GM19351 (cell line): ENCODE data around the gene HCN4.

ENCODE experiments used
- ATAC-seq: cut with Tn5 transposase; IDR thresholded peaks from one replicate; pipeline ENCODE4 v1.9.1; 2021; ENCODE audit warnings: mild to moderate bottlenecking, moderate library complexity; ENCODE audit not compliant: unreplicated experiment

HCN4 gene

DNA sequence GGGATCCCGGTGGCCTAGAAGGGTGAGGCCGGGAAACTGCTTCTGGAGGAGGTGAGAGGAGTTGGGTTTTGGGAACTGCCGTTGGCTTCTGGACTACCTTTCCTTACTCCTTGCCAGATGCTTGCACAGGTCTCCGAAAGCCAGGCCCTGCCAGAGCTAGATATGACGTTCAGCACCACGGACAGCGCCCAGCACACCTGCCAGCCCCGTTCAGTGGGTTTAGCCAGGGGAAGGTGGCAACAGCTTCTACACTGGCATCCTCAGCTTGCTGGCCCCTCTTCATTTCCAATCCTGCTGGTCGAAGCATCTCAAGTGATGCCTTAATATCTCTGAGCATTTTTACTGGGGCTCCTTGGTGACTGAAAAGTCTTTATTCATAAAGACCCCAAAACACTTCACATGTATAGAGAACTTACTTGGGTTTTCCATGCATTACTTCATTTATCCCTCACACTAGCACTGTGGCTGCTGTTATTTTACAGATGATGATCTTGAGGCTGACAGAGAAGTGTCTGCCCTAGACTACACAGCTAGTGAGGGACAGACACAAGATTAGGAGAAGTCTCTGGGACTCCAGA is 21.9 kb downstream of the HCN4 start:
- no peak for ATAC-seq

- no peak for ATAC-seq
Measured at GRCh38 chr15:73345658-73346057, 23.1 kb downstream of the HCN4 start.

DNA sequence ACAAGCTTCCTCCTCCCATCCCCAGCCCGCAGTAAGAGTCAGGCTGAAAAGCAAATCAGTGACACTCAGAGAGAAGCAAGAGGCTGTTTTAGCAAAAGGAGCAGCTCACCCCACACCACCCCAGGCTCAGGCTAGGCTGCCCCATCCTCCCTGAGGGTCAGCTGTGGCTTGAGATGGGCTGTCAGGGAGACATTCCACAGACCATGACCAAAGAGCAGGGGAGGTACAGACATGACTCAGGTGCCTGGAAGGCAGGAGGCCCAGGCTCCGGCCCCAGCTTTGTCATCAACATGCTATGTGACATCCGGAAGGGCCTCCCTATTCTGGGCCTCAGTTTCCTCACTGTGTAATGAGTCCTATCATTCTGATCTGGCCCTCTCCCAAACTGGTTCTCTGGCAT is 24.7 kb downstream of the HCN4 start:
- no peak for ATAC-seq

DNA sequence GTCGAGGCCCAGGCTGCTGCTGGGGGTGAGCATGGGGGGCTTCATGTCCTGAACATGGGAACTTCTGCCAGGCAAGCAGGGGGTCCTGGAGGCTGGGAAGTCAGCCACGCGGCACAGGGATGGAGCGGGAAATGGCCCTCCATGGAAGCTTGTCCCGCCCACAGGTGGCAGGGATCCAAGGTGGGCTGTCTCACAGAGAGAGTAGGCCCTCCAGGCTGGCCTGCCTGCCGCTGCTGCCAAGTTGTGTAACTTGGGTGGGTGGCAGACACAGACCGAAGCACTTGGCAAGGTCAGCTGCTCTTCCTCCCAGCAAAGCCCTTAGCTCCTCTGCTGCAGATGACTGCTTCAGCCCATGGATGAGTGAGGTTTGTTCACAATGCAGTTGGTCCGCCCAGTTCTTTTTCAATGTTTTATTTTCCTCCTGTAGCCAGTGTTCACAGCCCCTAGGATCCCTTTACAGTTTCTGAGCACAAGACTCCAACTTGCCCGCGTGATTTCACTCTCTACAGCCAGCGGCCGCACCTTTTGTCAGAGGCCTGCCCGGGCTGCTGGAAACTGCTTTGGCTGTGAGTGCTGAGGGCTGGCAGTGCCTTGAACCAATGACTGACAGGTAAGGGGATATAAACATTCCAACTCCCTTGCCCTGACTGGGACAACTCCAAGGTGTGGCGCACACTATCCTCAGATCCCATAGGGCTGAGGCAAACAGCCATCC is 26.7 kb downstream of the HCN4 start:
- no peak for ATAC-seq

DNA sequence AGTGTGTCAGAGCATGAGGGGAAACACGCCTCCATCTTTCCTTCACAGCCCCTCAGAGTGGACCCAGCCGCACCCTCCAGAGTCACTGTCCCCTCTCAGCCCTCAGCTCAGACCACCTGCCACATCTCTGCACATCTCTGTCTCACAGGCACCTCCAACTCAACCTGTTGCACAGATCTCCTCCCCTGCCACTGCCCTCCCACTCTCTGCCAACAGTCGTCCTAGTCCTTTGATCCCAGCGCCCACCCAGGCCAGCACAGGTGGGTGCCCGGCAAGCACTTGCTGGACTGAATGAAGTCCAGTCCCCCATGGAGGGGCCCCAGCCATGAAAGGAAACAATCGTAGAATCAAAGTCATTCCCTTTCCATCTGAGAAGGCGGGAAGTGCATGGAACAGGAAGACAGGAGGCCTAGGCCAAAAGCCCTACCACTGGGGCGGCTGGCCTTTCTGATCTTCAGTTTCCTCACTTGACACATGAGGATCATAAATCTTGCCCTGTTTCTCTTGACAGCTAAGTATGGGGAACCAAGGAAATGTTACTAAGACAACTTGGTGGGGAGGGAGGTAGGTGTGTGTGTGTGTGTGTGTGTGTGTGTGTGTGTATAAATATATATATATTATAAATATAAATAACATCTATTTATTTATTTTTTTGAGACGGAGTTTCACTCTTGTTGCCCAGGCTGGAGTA is 28.1 kb downstream of the HCN4 start:
- no peak for ATAC-seq

GRCh38 chr15:73338606-73339374 is 30.0 kb downstream of the HCN4 start:
- ATAC-seq: no peak

- no peak for ATAC-seq
Measured at GRCh38 chr15:73338058-73338457, 30.7 kb downstream of the HCN4 start.

DNA sequence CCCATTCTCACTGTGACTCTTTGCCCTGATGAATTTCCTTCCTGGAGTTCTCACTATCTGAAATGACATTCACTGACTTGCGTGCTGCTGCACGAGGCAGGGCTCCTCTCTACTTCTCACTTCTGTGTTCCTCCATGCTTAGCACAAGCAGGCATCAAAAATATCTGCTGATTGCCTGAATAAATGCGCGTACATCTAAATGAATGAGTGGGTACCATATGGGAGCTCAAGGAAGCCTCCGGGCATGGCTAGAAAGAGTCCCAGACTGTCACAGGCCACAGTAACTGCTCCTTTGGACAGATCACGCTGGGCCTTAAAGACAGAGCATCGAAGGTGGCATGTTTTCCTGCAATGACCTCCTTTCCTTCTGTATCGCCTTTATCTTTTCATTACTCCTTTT is 31.6 kb downstream of the HCN4 start:
- ATAC-seq: no peak

GRCh38 chr15:73336756-73337155 is 32.0 kb downstream of the HCN4 start:
- ATAC-seq: no peak

DNA sequence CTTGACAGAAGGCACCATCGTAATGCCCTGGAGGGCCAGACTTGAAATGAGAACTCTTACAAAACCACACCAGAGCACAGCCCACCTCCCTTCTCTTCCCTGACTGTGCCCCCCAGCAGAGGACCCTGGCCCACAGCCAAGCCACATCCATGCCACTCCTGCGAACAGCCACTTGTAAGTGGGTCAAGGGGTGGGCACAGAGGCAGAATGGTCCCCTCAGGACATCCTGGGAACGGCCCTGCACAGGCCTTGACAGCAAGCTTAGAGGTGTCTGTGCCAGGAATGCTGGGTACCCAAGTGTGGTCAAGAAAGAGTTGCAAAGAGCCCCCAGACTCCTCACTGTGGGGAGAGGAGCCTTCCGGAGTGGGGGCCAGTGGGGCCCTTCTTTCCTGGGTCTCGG is 33.3 kb downstream of the HCN4 start:
- ATAC-seq: no peak

DNA sequence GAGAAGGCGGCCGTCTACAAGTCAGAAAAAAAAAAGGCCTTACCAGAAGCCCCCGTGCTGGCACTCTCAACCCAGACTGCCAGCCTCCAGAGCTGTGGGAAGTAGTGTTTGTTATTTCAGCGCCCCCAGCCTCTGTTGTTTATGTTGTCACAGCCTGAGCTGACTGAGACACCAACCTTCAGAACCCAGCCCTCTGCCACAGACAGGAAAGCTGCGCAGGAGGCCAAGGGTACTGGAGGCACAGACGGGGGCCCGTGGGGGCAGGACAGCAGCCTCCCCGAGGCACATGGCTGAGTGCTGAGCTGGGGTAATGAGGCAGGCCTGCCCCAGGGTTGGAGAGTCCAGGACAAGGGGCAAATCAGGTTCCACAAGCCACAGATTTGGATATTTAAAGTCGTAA is 33.7 kb downstream of the HCN4 start:
- no peak for ATAC-seq

- ATAC-seq: no peak
Measured at GRCh38 chr15:73334086-73334485, 34.7 kb downstream of the HCN4 start.

DNA sequence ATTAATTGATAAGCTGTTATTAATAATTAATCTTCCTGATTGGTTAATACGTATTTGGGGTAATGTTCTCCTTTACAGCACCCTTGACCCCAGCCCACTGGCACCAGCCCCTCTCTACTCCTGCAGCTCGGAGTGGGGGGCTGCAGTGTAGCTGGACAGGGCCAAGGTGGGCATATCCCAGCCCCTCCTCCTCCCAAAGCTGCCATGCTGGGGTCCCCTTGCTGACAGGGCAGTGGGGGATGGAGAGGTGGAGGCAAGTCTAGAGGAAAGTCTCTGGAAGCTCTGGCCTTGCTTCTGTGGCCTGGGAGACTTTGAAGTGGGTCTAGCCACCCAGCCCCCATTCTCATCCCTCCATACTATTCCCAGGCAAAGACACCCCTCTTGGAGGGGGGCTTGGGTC is 35.8 kb downstream of the HCN4 start:
- no peak for ATAC-seq

DNA sequence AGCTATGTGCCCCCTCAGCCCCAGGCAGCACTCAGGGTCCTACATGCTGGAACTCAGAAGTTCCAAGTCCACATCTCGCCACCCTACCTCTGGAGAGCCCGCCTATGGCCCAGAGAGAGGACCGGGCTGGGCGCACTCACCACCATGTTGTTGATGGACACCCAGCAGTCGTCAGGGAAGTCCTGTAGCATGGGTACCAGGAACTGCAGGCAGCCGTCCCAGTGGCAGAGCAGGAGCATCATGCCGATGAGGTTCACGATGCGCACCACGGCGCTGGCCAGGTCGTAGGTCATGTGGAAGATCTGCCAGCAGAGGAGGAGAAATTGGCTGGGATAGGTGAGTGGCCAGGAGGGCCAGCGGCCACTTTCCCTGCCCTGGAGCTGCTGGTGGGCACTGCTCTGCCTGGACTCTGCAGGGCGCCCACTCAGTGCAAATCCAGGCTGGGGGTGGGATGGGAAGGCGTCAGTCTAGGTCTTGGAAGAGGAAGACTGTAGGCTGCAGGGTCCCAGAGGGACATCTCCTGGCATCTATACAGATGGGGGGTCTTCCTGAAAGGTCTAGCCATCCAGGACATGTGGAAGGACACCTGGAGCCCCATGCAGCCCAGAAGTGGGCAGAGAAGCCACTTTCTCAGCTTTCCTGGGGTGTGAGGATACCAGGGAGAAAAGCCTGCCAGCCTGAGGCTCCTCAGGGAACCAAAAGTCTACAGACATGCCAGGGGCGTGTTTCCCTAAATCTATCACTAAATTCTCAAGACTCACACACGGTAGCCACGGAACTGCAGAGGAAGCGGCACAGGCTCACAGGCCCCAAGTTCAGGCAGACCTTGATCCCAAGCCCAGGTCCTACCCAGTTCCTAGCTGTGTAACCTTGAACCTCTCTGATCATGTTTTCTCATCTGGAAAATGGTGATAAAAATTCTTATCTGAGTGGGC is 36.5 kb downstream of the HCN4 start:
- no peak for ATAC-seq

DNA sequence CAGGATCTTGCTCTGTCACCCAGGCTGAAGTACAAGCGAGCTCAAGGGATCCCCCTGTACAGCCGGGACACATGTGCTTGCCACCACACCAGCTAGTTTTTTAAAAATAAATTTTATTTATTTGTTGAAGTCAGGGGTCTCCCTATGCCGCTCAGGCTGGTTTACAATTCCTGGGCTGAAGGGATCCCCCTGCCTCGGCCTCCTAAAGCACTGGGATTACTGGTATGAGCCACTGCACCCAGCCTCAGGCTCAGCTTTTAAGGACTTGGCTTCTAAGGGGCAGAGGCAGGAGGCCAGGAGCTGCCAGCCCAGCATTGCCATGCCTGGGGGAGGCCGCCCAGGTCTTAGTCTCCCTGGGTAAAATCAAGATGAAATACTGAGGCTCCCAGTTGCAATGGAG is 37.3 kb downstream of the HCN4 start:
- no peak for ATAC-seq

- ATAC-seq: no peak
Measured at GRCh38 chr15:73330206-73331051, 38.3 kb downstream of the HCN4 start.

- no peak for ATAC-seq
Measured at GRCh38 chr15:73329501-73330200, 39.1 kb downstream of the HCN4 start.

- ATAC-seq: no peak
Measured at GRCh38 chr15:73328981-73329380, 39.8 kb downstream of the HCN4 start.
